HepG2 (cell line): ENCODE measurements around the gene KLHL33. TPM values are rescaled to one million over a fixed set of nuclear protein-coding genes. Genes with fewer than 3 reads are reported as not detected.

Experiments
- ARID5B ChIP-seq: IDR thresholded peaks from 2 replicates; pipeline ENCODE4 v1.4.0; 2020; ENCODE audit warnings: mild to moderate bottlenecking, missing genetic modification reagents
- BCL6 ChIP-seq: IDR thresholded peaks from 2 replicates; pipeline ENCODE4 v1.6.1; 2016; ENCODE audit warnings: missing genetic modification reagents, missing compliant biosample characterization
- BRCA1 ChIP-seq: sonication (generic); formaldehyde crosslinking; IDR thresholded peaks from 2 replicates; pipeline ENCODE4 v1.4.0; 2020; ENCODE audit warnings: missing genetic modification reagents
- CEBPG ChIP-seq: IDR thresholded peaks from 2 replicates; pipeline ENCODE4 v1.6.1; 2016
- EED ChIP-seq: sonication (generic); formaldehyde crosslinking; IDR thresholded peaks from 2 replicates; pipeline ENCODE4 v1.5.0; 2020; ENCODE audit warnings: mild to moderate bottlenecking, missing genetic modification reagents
- ETS1 ChIP-seq: sonication (generic); formaldehyde crosslinking; IDR thresholded peaks from 2 replicates; pipeline ENCODE4 v1.4.0; 2020; ENCODE audit warnings: missing genetic modification reagents
- SRF ChIP-seq: IDR thresholded peaks from 2 replicates; pipeline ENCODE4 v1.6.1; 2011; ENCODE audit warnings: mild to moderate bottlenecking, low read depth, low read length, moderate library complexity
- SRY ChIP-seq: sonication (generic); formaldehyde crosslinking; IDR thresholded peaks from 2 replicates; pipeline ENCODE4 v1.8.0; 2022; ENCODE audit warnings: mild to moderate bottlenecking, missing genetic modification reagents
- TFDP1 ChIP-seq: IDR thresholded peaks from 2 replicates; pipeline ENCODE4 v1.6.1; 2016; ENCODE audit warnings: missing compliant biosample characterization, missing genetic modification reagents, borderline replicate concordance
- ZNF281 ChIP-seq: sonication (generic); formaldehyde crosslinking; IDR thresholded peaks from 2 replicates; pipeline ENCODE4 v1.4.0; 2020; ENCODE audit warnings: missing genetic modification reagents, borderline replicate concordance
- ZNF329 ChIP-seq: sonication (generic); formaldehyde crosslinking; IDR thresholded peaks from 2 replicates; pipeline ENCODE4 v1.9.0; 2021; ENCODE audit warnings: low read depth, mild to moderate bottlenecking, missing genetic modification reagents
- ZNF44 ChIP-seq: sonication (generic); formaldehyde crosslinking; IDR thresholded peaks from 2 replicates; pipeline ENCODE4 v1.5.1; 2020; ENCODE audit warnings: mild to moderate bottlenecking, missing genetic modification reagents
- ZNF512 ChIP-seq: sonication (generic); formaldehyde crosslinking; IDR thresholded peaks from 2 replicates; pipeline ENCODE4 v1.4.0; 2020; ENCODE audit warnings: mild to moderate bottlenecking, missing genetic modification reagents
- ZNF549 ChIP-seq: sonication (generic); formaldehyde crosslinking; IDR thresholded peaks from 2 replicates; pipeline ENCODE4 v1.5.0; 2020; ENCODE audit warnings: missing genetic modification reagents
- polyA plus RNA-seq, 8 experiments: library from polyadenylated mRNA; depleted of rRNA in 3 of 8; stranded (reverse) in 7 of 8; unstranded in 1 of 8; fragments of >200 nt; fragmentation: Illumina TruSeq in 4 of 8; extraction: Trizol in 4 of 8; gene quantifications; 2 replicates each; pipeline versions ENCODE4 v1.2.1 to v1.2.3, GENCODE V29; 2011 to 2016; ENCODE audit warnings: low read depth in 4 of 8, missing spikeins in 1 of 8, mixed read lengths in 1 of 8; ENCODE audit not compliant: insufficient read depth in 1 of 8
- total RNA-seq, 5 experiments: library from RNA; depleted of rRNA; stranded (reverse); fragments of >200 nt; fragmentation: Illumina TruSeq; extraction: Trizol; gene quantifications; 2 replicates each; pipeline ENCODE4 v1.2.3, GENCODE V29; 2016; ENCODE audit warnings: low read depth in 1 of 5

KLHL33 gene
- total and polyA plus RNA-seq, 2 of the 13 experiments (the other 11 are each of a cell fraction or from before 2014, with no cell fraction given), result not detected

- TF ChIP-seq ETS1 (CRISPR knock-in tag), result no peak
- 0 out of 2 replicates have a peak, but pooled peaks have one; percentile 4 for TF ChIP-seq CEBPG (CRISPR knock-in tag)
- no peak for TF ChIP-seq ZNF549 (CRISPR knock-in tag)
- TF ChIP-seq ZNF281 (CRISPR knock-in tag), result 0 out of 2 replicates have a peak, but pooled peaks have one; percentile 29
- peak; percentile 97; the same call in 1 of the 2 replicates for TF ChIP-seq ZNF512 (CRISPR knock-in tag)
- TF ChIP-seq TFDP1 (CRISPR knock-in tag), result no peak
- peak; percentile 78 for TF ChIP-seq SRY
- TF ChIP-seq SRF, result no peak
- TF ChIP-seq BCL6 (CRISPR knock-in tag), result peak; percentile 58
- peak; percentile 81; the same call in 1 of the 2 replicates for TF ChIP-seq ZNF44 (CRISPR knock-in tag)
- peak; percentile 80; the same call in 1 of the 2 replicates for TF ChIP-seq BRCA1 (CRISPR knock-in tag)
- no peak for TF ChIP-seq EED
- TF ChIP-seq ZNF329 (CRISPR knock-in tag), result no peak
- peak; percentile 62; the same call in 1 of the 2 replicates for TF ChIP-seq ARID5B (CRISPR knock-in tag)
These were observed 22.9 kb downstream of the KLHL33 start, which contains the start of gene TEP1 (continued) for GRCh38 chr14:20412876-20413743.
